NCI-H1092 treated with DMSO at 0.1 percent for 48 hours (cell line): Measurements from ENCODE around the gene PLA2G2C.
"Not testable (repeated sequence)": the region's sequence is repeated elsewhere in the genome, so short reads cannot be mapped to it uniquely, and the experiment has no call there.

Experiments
- DNase-seq: peaks from one replicate; lab custom pipeline; 2025; lab: John Stamatoyannopoulos, UW

The PLA2G2C gene

GRCh38 chr1:20130518-20130917 is 55.8 kb downstream of the PLA2G2C start:
- not testable (repeated sequence) for DNase-seq

GRCh38 chr1:20126806-20127440 is 59.4 kb downstream of the PLA2G2C start:
- DNase-seq, result no peak

- no peak for DNase-seq
These were observed 60.1 kb downstream of the PLA2G2C start for GRCh38 chr1:20126041-20126805.

- DNase-seq, result no peak
These were observed 61.2 kb downstream of the PLA2G2C start for GRCh38 chr1:20125100-20125499.

- DNase-seq, result no peak
These were observed 61.8 kb downstream of the PLA2G2C start for GRCh38 chr1:20124456-20125057.

- DNase-seq, result no peak
These were observed 62.4 kb downstream of the PLA2G2C start for GRCh38 chr1:20123722-20124455.

GRCh38 chr1:20120796-20121195 is 65.5 kb downstream of the PLA2G2C start:
- no peak for DNase-seq

GRCh38 chr1:20119347-20119746 is 67.0 kb downstream of the PLA2G2C start, which contains the start of gene PLA2G2D:
TSS of gene PLA2G2D (minus strand) at chr1:20119536. CDS start at chr1:20119498, 38 bp downstream.
- no peak for DNase-seq

- DNase-seq, result no peak
These were observed 69.1 kb downstream of the PLA2G2C start for GRCh38 chr1:20117236-20117635.

GRCh38 chr1:20115916-20116315 is 70.4 kb downstream of the PLA2G2C start:
- DNase-seq, result no peak

GRCh38 chr1:20115479-20115878 is 70.8 kb downstream of the PLA2G2C start:
- no peak for DNase-seq

GRCh38 chr1:20114021-20114648 is 72.2 kb downstream of the PLA2G2C start:
- DNase-seq, result no peak
